H1 (cell line): ENCODE results near the gene MAPK8IP1. TPM values are rescaled to one million over a fixed set of nuclear protein-coding genes. Genes with fewer than 3 reads are reported as not detected.
"Not testable (repeated sequence)": the region's sequence is repeated elsewhere in the genome, so short reads cannot be mapped to it uniquely, and the experiment has no call there.

ENCODE experiments used
- CTCF ChIA-PET: fragments of 300-600 bp; sonication (Branson Sonifier 250); formaldehyde crosslinking; loops from one replicate; lab custom pipeline; 2021; ENCODE audit not compliant: partially characterized antibody; lab: Charles Lee
- POLR2A ChIA-PET: fragments of 300-600 bp; sonication (Branson Sonifier 250); formaldehyde crosslinking; loops from one replicate; lab custom pipeline; 2021; ENCODE audit warnings: inconsistent platforms; ENCODE audit not compliant: partially characterized antibody; lab: Charles Lee
- DNase-seq, 2 experiments: peaks; one replicate each; pipeline versions ENCODE4 v3.0.0 to v3.0.0-alpha.2; 2010 to 2022; ENCODE audit warnings: low spot score in 2 of 2, low read depth in 1 of 2, mixed read lengths in 1 of 2
- FAIRE-seq: peaks from 2 replicates; lab custom pipeline; 2011; peaks lifted over from hg19 to GRCh38; lab: Jason Lieb, UNC
- H2AFZ ChIP-seq: 2 replicates; pipeline ENCODE4 v1.8.1; 2012; ENCODE audit warnings: low read length, inconsistent platforms
- H2AK5ac ChIP-seq: 2 replicates; pipeline ENCODE4 v1.6.1; 2013; ENCODE audit warnings: low read depth, low read length
- H2BK120ac ChIP-seq: replicated peaks from 2 replicates; pipeline ENCODE3; 2013; ENCODE audit warnings: low read depth, low read length, inconsistent platforms
- H2BK12ac ChIP-seq: 2 replicates; pipeline ENCODE4 v1.6.1; 2013; ENCODE audit warnings: low read depth, low read length
- H2BK15ac ChIP-seq: 2 replicates; pipeline ENCODE4 v1.6.1; 2013; ENCODE audit warnings: low read length
- H2BK20ac ChIP-seq: 2 replicates; pipeline ENCODE4 v1.6.1; 2013; ENCODE audit warnings: low read length
- H2BK5ac ChIP-seq: 2 replicates; pipeline ENCODE4 v1.6.1; 2013; ENCODE audit warnings: low read depth, low read length
- H3K14ac ChIP-seq: 2 replicates; pipeline ENCODE4 v1.6.1; 2013; ENCODE audit warnings: inconsistent platforms; ENCODE audit not compliant: insufficient read length
- H3K18ac ChIP-seq: 2 replicates; pipeline ENCODE4 v1.6.1; 2013; ENCODE audit warnings: low read length; ENCODE audit errors: extremely low read depth
- H3K23ac ChIP-seq: 2 replicates; pipeline ENCODE4 v1.6.1; 2013; ENCODE audit warnings: inconsistent platforms; ENCODE audit not compliant: insufficient read length
- H3K23me2 ChIP-seq: 2 replicates; pipeline ENCODE4 v1.6.1; 2013; ENCODE audit warnings: low read depth, low read length
- H3K27ac ChIP-seq: 2 replicates; pipeline ENCODE4 v1.6.1; 2011; ENCODE audit warnings: low read depth, low read length, inconsistent platforms
- H3K27me3 ChIP-seq, 4 experiments: replicated peaks in 1 of 4; 1 replicate in 1 of 4; 2 replicates in 3 of 4; pipeline versions ENCODE4 v1.6.1 to v1.8.1; 2011 to 2013; ENCODE audit warnings: low read length in 3 of 4, mild to moderate bottlenecking in 3 of 4, inconsistent platforms in 2 of 4, mixed read lengths in 2 of 4, moderate library complexity in 1 of 4; ENCODE audit not compliant: control insufficient read depth in 3 of 4, insufficient read depth in 3 of 4; ENCODE audit errors: extremely low read depth in 1 of 4
- H3K36me3 ChIP-seq, 4 experiments: 2 replicates each; pipeline versions ENCODE4 v1.6.1 to v1.8.1; 2011 to 2013; ENCODE audit warnings: mild to moderate bottlenecking in 4 of 4, low read length in 3 of 4, moderate library complexity in 2 of 4, control low read depth in 1 of 4, inconsistent platforms in 1 of 4; ENCODE audit not compliant: insufficient read depth in 4 of 4, control insufficient read depth in 2 of 4
- H3K4ac ChIP-seq: replicated peaks from 2 replicates; pipeline ENCODE3; 2013; ENCODE audit warnings: low read length, low read depth, mixed read lengths, inconsistent platforms; ENCODE audit not compliant: insufficient read length
- H3K4me1 ChIP-seq, 4 experiments: replicated peaks in 1 of 4; 1 replicate in 1 of 4; 2 replicates in 3 of 4; pipeline versions ENCODE4 v1.6.1 to v1.8.1; 2011 to 2013; ENCODE audit warnings: low read length in 3 of 4, inconsistent platforms in 2 of 4, mixed read lengths in 1 of 4; ENCODE audit not compliant: insufficient read depth in 4 of 4, control insufficient read depth in 3 of 4
- H3K4me2 ChIP-seq, 2 experiments: 2 replicates each; pipeline versions ENCODE4 v1.6.1 to v1.8.1; 2011 to 2013; ENCODE audit warnings: low read depth in 2 of 2, low read length in 2 of 2, control low read depth in 1 of 2, inconsistent platforms in 1 of 2, mild to moderate bottlenecking in 1 of 2; ENCODE audit not compliant: insufficient read depth in 1 of 2
- H3K4me3 ChIP-seq, 4 experiments: fragments of 200-600, 300-600 bp in 1 of 4; sonication (generic), shearing (Covaris generic), sonication (Bioruptor Twin) in 1 of 4; 2 replicates each; pipeline versions ENCODE4 v1.5.1 to v1.8.1; 2011 to 2016; ENCODE audit warnings: low read length in 4 of 4, low read depth in 3 of 4, control low read depth in 2 of 4, inconsistent platforms in 2 of 4, mild to moderate bottlenecking in 2 of 4, mixed read lengths in 1 of 4, moderate library complexity in 1 of 4; ENCODE audit not compliant: insufficient read depth in 2 of 4; ENCODE audit errors: extremely low read depth in 1 of 4
- H3K56ac ChIP-seq: replicated peaks from 2 replicates; pipeline ENCODE3; 2013; ENCODE audit warnings: low read depth, mild to moderate bottlenecking, mixed read lengths, low read length, inconsistent platforms; ENCODE audit not compliant: insufficient read length
- H3K79me1 ChIP-seq: 2 replicates; pipeline ENCODE4 v1.6.1; 2013; ENCODE audit warnings: low read depth, low read length, control low read depth
- H3K79me2 ChIP-seq, 2 experiments: 2 replicates each; pipeline versions ENCODE4 v1.6.1 to v1.8.1; 2012 to 2013; ENCODE audit warnings: low read length in 2 of 2, mild to moderate bottlenecking in 2 of 2, inconsistent platforms in 1 of 2; ENCODE audit not compliant: insufficient read depth in 2 of 2, control insufficient read depth in 1 of 2
- H3K9ac ChIP-seq, 4 experiments: replicated peaks in 1 of 4; 1 replicate in 1 of 4; 2 replicates in 3 of 4; pipeline versions ENCODE4 v1.6.1 to v1.8.1; 2011 to 2013; ENCODE audit warnings: low read depth in 3 of 4, low read length in 3 of 4, control low read depth in 2 of 4, mild to moderate bottlenecking in 2 of 4, moderate library complexity in 2 of 4, inconsistent platforms in 1 of 4; ENCODE audit errors: extremely low read depth in 1 of 4
- H3K9me3 ChIP-seq, 2 experiments: 2 replicates each; pipeline versions ENCODE4 v1.6.1 to v1.8.1; 2012 to 2013; ENCODE audit warnings: mild to moderate bottlenecking in 2 of 2, moderate library complexity in 2 of 2, control low read depth in 1 of 2, inconsistent platforms in 1 of 2, low read depth in 1 of 2, low read length in 1 of 2, mixed read lengths in 1 of 2; ENCODE audit not compliant: insufficient read depth in 2 of 2
- H4K20me1 ChIP-seq, 2 experiments: replicated peaks in 1 of 2; 2 replicates each; pipeline versions ENCODE3 to v1.8.1; 2011 to 2013; ENCODE audit warnings: inconsistent platforms in 2 of 2, low read length in 2 of 2, mild to moderate bottlenecking in 1 of 2; ENCODE audit not compliant: insufficient read depth in 2 of 2, control insufficient read depth in 1 of 2
- H4K5ac ChIP-seq: 2 replicates; pipeline ENCODE4 v1.6.1; 2013; ENCODE audit warnings: low read length, low read depth, mixed read lengths, inconsistent platforms; ENCODE audit not compliant: insufficient read length
- H4K8ac ChIP-seq: 2 replicates; pipeline ENCODE4 v1.8.0; 2013; ENCODE audit warnings: mild to moderate bottlenecking, moderate library complexity, low read length, inconsistent platforms; ENCODE audit not compliant: insufficient read depth; ENCODE audit errors: extremely low read depth
- H4K91ac ChIP-seq: replicated peaks from 2 replicates; pipeline ENCODE3; 2013; ENCODE audit warnings: low read length, mixed read lengths, inconsistent platforms; ENCODE audit not compliant: insufficient read length
- ATF2 ChIP-seq: IDR thresholded peaks from 2 replicates; pipeline ENCODE4 v1.6.1; 2012; ENCODE audit warnings: low read length, inconsistent platforms
- BRCA1 ChIP-seq: IDR thresholded peaks from 2 replicates; pipeline ENCODE4 v1.6.1; 2012; ENCODE audit warnings: low read depth, low read length, improper control_type of control experiment
- CTBP2 ChIP-seq: IDR thresholded peaks from 2 replicates; pipeline ENCODE4 v1.7.0; 2011; ENCODE audit warnings: borderline replicate concordance, mild to moderate bottlenecking, moderate library complexity, mixed read lengths, low read length; ENCODE audit not compliant: insufficient read depth, insufficient read length
- POU5F1 ChIP-seq: IDR thresholded peaks from 2 replicates; pipeline ENCODE4 v1.6.1; 2011; ENCODE audit warnings: low read depth, mild to moderate bottlenecking, low read length, moderate library complexity
- RFX5 ChIP-seq: IDR thresholded peaks from 2 replicates; pipeline ENCODE4 v1.6.1; 2011; ENCODE audit warnings: low read depth, low read length, improper control_type of control experiment, borderline replicate concordance
- RNF2 ChIP-seq: fragments of 200-900, 300-1000 bp; sonication (generic); IDR thresholded peaks from 2 replicates; pipeline ENCODE4 v1.7.1; 2016; ENCODE audit warnings: borderline replicate concordance, low read depth, mild to moderate bottlenecking, antibody characterized with exemption, low read length; ENCODE audit not compliant: poor library complexity, severe bottlenecking; ENCODE audit errors: missing control alignments
- WGBS, 2 experiments: shearing (Covaris generic) in 1 of 2; methylation state at CpG; one replicate each; pipeline versions ENCODE4 v1.1.6 to v1.1.7; 2013 to 2015; ENCODE audit warnings: low lambda C conversion rate in 2 of 2, mixed read lengths in 2 of 2, inconsistent platforms in 1 of 2, low coverage in 1 of 2, missing lambda C conversion rate in 1 of 2; ENCODE audit not compliant: insufficient replicate concordance in 2 of 2, insufficient coverage in 1 of 2, insufficient read length in 1 of 2; ENCODE audit errors: extremely low coverage in 1 of 2, missing lambda C conversion rate in 1 of 2; 5-methylcytosine and 5-hydroxymethylcytosine counted together
- polyA plus RNA-seq, 7 experiments: library from polyadenylated mRNA; depleted of rRNA in 3 of 7; stranded (reverse) in 5 of 7; unstranded in 2 of 7; fragments of >200 nt in 5 of 7; fragments of 200-250 nt in 2 of 7; gene quantifications; 1 replicate in 5 of 7; 2 replicates in 1 of 7; 4 replicates in 1 of 7; pipeline versions ENCODE4 v1.2.1 to v1.2.3, GENCODE V29; 2011 to 2013; ENCODE audit warnings: missing spikeins in 2 of 7, mixed read lengths in 2 of 7
- total RNA-seq: library from RNA; stranded (reverse); fragmentation: NEBNext Ultra II Directional; extraction: Animal tissue kit (Norgen Biotek cat#: 25700); gene quantifications from 2 replicates; pipeline ENCODE4 v1.2.1, GENCODE V29; 2021

MAPK8IP1 gene
- total and polyA plus RNA-seq, 2 of the 8 experiments (the other 6 are each of a cell fraction or from before 2014, with no cell fraction given), result 32.4 to 40.1 TPM

- TF ChIP-seq CTBP2, result no peak
- no peak for TF ChIP-seq RNF2
- TF ChIP-seq POU5F1, result no peak
- no peak for TF ChIP-seq RFX5
- TF ChIP-seq BRCA1, result no peak
- no peak for TF ChIP-seq ATF2
Measured at GRCh38 chr11:45905095-45905494, 19.6 kb downstream of the MAPK8IP1 start (continued).

- not testable (repeated sequence) for H3K27me3 ChIP-seq, H3K9me3 ChIP-seq, H4K91ac ChIP-seq, FAIRE-seq, H2BK15ac ChIP-seq, H2AFZ ChIP-seq, H3K23me2 ChIP-seq, H3K14ac ChIP-seq, H3K4ac ChIP-seq, H4K5ac ChIP-seq, H3K79me2 ChIP-seq, H3K9ac ChIP-seq, H3K4me1 ChIP-seq, H3K18ac ChIP-seq, H3K56ac ChIP-seq, H2BK20ac ChIP-seq, H3K4me3 ChIP-seq, H3K79me1 ChIP-seq, H2BK5ac ChIP-seq, H2BK12ac ChIP-seq, H3K27ac ChIP-seq, DNase-seq, H3K23ac ChIP-seq, H4K8ac ChIP-seq, H2BK120ac ChIP-seq, H3K4me2 ChIP-seq, H2AK5ac ChIP-seq
- 82% methylated on average over 4 of the region's 6 CpGs; no CpG with 5 or more reads in 1 of the 2 experiments for WGBS, 2 experiments
- peaks cover 9 to 24% of the 10 kb centered on the region in 2 experiments for H4K20me1 ChIP-seq
- CTCF ChIA-PET, result interaction anchor here (1.0 to 1.4 kb wide), 3 partner anchors 11 to 101 kb away, joined by 4 read pairs; no protein-coding TSS in a partner anchor
- POLR2A ChIA-PET, result interaction anchor here (0.9 to 6.2 kb wide), 7 partner anchors 9 to 43 kb away, joined by 3 to 36 read pairs (median 4); partner anchors contain the start of genes LARGE2 and PEX16
- H3K36me3 ChIP-seq, result peaks cover 6 to 23% (median 18%) of the 10 kb centered on the region in 4 experiments; a peak in 6 of 8 replicates
Measured at GRCh38 chr11:45905576-45905975, 20.1 kb downstream of the MAPK8IP1 start.
